DMS114 treated with DMSO at 0.1 percent for 48 hours (cell line): ENCODE results near the gene GABRP.

Experiments used
- DNase-seq: peaks from one replicate; lab custom pipeline; 2025; ENCODE audit not compliant: unreplicated experiment; lab: John Stamatoyannopoulos, UW

The GABRP gene, protein sequence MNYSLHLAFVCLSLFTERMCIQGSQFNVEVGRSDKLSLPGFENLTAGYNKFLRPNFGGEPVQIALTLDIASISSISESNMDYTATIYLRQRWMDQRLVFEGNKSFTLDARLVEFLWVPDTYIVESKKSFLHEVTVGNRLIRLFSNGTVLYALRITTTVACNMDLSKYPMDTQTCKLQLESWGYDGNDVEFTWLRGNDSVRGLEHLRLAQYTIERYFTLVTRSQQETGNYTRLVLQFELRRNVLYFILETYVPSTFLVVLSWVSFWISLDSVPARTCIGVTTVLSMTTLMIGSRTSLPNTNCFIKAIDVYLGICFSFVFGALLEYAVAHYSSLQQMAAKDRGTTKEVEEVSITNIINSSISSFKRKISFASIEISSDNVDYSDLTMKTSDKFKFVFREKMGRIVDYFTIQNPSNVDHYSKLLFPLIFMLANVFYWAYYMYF

DNA sequence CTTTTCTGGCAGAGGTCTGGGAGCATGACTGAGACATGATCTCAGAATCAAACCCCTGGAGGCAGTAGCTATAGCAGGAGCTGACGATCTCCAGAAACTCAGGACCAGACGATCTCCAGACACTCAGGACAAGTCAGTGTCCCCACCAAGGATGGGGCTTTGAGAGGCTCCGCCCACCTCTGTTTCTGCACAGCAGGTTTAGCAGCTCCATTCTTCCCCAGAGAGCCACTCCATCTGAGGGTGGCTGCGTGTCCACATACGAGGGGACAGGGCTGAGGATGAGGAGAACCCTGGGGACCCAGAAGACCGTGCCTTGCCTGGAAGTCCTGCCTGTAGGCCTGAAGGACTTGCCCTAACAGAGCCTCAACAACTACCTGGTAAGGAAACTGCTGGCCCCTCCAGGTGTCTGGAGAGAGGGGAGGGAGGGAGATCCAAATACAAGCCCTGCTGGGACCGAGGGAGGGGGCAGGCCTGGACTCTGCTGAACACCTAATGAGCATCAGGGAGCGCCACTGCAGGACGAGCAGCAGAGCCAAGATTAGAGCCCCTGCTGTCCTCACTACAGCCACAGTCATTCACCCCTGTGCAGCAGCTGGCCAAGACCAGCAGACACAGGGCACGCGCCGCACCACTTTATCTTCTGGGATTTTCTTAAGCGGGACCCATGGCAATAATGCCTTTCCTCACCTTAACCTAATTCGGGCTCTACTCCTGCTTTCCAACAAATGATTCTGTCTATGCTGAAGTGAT, at the start of gene GABRP:
TSS of gene GABRP (plus strand) at position 228 of the 750 bp plus-strand sequence. CDS start 4,891 bp downstream, outside the sequence.
- no peak for DNase-seq

DNA sequence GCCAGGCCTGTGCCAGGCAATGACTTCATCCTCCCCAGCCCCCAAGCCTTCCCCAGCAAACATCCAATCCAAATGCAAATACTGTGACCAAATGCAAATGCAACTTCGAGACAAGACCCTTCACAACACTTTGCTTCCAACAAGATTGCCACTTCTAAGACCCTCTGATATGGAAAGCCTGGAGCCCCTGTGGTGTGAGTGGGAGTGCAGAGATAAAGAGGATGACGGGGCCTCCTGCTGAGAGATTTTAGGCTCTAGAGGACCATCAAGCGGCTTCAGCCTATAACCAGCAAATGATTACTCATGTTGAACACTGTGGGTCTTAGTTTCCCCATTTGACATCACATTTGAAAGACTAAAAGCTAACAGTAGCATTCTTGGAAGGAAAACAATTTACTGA, 46.6 kb upstream of the GABRP start:
- no peak for DNase-seq

GRCh38 chr5:170737591-170737990, 45.9 kb upstream of the GABRP start:
- DNase-seq: no peak

- no peak for DNase-seq
Measured at GRCh38 chr5:170738840-170739239, 44.7 kb upstream of the GABRP start.

DNA sequence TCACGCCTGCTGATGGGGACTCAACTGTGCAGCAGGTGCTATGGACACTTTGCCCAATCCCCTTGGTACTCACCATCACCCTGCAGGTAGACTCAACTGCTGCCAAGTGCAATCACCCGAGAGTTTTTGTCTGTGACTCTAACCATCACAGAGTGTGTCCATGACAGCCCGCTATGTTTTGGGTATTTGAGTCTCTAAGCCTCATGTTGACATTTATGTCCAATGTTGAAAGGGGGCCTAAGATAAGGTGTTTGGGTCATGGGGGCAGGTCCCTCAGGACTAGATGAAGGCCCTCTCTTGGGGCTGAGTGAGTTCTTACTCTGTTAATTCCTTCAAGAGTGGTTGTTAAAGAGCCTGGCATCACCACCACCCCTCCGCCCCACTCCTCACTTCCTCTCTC, 44.1 kb upstream of the GABRP start:
- DNase-seq: no peak

GRCh38 chr5:170740551-170741205, 42.8 kb upstream of the GABRP start:
- DNase-seq: no peak

DNA sequence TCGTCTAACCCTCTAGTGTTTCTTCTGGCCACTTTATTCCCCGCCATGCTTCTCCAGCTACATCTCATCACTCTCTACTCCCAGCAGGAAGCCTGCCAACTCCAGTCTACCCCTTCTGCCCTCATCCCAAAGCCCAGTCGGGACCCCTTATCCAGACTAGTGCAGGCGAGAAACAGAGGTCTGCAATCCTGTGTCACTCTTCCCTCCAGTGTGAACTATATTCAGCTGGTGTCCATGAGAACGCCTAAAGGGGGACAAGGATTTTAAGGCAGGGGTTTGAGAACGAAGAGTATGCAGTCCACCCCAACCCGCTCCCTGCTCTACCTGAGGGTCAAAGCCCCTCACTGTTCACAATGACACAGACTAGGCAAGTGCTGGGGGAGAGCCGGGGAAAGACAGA, 41.7 kb upstream of the GABRP start:
- no peak for DNase-seq

- DNase-seq: no peak
Measured at GRCh38 chr5:170743876-170744212, 39.7 kb upstream of the GABRP start.

- DNase-seq: no peak
Measured at GRCh38 chr5:170745481-170746071, 37.9 kb upstream of the GABRP start.

DNA sequence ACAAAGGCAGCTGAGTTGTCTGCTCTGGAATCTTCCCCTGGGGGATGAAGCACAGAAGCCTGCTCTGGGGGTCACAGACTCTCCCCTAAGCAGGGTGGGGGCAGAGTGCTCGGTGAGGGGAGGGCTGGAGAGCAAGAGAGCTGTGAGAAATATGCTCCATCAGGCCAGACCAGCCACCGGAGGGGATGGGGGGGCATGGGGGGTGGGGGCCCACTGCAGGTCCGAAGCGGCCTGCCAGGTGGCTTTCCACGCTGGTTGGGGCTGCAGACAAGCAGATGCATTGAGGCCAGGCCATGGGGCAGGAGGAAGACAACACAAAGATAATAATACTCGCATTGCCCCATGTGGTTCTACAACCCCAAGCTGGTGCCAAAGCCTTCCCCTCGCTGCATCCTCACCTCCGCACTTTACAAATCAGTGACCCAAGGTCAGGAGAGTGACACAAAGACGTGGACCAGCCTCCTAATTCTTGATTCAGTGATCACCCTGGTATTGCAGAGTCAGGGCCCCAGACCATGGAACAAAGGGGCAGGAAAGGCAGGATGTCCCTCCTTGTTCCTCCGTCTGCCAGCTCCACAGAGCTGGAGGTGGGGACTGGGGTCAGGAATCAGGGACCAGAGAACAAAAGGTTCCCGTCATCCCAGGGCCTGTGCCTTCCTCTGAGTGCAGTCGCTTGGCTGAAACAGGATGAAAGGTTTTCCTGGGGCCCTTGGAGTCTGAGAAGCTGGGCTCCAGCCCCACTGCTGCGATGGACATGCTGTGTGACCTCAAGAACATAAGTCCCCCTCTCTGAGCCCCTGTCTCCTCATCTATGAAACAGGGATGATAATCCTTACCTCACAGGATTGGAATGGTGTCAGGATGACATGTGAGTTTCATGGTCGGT, 37.2 kb upstream of the GABRP start:
- no peak for DNase-seq

DNA sequence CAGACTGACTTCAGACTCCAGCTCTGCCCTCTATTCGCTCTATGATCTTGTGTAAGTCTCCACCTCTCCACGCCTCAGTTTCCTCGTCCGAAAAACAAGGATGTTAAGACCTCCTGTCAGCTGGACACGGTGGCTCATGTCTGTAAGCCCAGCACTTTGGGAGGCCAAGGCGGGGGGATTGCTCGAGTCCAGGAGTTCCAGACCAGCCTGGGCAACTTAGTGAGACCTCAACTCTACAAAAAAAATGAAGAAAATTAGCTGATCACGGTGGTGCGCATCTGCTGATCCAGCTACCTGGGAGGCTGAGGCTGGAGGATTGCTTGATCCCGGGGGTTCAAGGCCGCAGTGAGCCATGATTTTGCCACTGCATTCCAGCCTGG, 36.6 kb upstream of the GABRP start:
- no peak for DNase-seq

DNA sequence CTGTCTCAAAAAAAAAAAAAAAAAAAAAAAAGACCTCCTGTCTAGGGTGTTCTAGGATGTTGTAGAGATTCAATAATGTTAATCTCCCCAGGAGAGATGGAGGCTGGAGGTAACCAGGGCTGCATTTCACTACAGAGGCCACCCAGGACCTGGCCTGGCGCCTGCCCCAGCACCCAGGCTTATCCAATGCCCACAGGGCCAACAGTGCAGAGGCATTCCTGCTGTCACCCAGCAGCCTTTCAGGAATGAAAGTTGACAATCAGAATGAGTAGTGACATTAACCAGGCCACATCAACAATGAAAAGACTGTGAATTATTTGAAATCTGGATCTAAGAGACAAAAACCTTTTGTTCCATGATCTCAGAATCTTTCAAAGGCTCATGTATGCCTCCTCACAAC, 36.2 kb upstream of the GABRP start:
- no peak for DNase-seq

DNA sequence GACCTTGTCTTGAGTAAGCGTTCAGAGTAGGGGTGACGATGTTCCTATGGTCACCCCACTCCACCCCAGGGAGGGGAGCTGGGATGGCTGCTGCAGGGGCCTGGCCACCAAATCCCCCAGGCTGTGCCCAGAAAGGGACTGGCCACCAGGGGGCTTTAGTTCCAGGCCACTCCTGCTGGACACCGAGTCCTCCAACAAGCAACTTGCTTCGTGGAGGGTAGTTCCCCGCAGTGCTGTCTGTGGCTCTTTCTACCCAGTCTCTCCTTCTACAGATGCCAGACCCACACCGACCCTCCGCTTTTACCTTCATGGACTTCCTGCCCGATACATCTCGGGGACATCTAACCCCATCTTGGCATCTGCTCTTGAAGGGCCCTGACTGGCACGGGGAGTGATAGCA, 35.7 kb upstream of the GABRP start:
- peak; percentile 11 for DNase-seq

GRCh38 chr5:170748951-170749471, 34.5 kb upstream of the GABRP start:
- no peak for DNase-seq

GRCh38 chr5:170749911-170750431, 33.6 kb upstream of the GABRP start:
- no peak for DNase-seq

DNA sequence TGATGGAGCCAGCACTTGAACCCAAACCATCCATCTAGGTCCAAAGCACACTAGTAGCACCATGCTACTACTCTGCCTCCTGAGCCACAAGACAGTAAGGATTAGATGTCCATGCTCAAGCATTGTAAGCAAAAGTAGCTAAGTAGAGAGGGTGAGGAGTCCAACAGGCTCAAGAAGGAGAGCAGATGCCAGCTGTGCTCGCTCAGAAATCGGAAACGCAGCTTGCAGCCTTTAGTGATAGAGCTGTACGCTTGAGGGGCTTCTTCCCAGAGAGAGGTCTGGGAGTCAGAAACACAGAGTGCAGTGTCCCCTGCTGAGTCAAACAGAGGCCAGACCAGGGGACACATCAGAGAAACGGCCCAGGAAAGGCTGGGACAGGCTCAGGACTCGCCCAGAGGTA, 32.7 kb upstream of the GABRP start:
- no peak for DNase-seq

DNA sequence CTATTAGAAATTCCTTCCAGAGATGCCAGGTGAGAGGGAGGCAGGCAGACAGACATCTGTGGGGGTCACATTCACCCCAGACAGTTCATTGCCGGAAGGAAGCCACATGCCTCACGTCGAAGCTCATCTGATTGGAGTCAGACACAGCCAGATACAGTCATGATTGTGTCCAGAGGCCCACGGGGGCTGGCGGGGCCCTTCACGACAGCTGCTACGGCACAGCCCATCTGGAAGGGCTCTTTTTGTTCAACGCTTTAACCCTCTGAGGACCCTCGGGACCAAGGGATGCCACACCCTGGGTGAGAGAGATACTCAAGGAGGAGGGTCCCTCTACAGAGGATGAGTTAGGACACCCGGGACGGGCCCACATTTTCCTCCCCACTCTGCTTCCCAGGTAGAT, 31.9 kb upstream of the GABRP start:
- no peak for DNase-seq

DNA sequence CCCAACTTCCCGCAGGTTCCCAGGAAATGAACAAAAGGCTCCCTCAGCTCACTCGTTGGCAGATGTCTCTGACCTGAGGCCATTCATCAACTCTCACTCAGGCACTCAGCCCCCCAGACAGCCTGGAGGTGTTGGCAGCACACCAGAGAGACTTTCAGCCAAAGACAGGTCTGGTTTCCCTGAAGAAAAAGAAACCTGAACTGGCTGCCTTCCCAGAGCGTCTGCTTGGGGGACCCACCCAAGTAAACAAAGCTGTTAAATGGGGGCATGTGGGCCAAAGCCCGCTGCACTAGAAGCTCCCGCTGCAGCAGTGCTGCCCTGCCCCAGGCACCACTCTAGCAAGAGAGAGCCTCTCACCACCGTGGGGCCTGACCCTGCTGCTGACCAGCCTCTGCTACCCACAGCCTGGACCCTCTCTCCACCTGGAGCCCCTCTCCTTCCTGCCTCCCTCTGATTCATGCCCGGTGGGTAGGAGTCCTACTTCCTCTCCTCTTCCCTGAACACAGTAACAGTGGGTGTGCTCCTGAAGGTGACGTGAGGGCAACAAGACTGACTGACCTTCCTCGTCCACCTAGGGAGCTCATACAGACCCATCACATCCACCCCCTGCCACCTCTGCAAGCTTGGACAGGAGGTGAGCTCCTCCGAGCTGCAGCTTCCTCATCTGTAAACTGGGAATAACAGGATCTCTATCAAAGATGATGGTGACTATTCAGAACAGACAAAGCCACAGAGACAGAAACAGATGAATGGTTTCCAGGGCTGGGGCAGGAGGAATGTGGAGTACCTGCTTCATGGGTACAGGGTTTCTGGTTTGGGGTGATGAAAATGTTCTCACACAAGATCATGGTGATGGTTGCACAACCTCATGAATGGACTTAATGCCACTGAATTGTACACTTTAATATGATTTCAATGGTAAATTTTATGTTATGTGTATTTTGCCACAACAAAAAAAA, 31.0 kb upstream of the GABRP start:
- no peak for DNase-seq

DNA sequence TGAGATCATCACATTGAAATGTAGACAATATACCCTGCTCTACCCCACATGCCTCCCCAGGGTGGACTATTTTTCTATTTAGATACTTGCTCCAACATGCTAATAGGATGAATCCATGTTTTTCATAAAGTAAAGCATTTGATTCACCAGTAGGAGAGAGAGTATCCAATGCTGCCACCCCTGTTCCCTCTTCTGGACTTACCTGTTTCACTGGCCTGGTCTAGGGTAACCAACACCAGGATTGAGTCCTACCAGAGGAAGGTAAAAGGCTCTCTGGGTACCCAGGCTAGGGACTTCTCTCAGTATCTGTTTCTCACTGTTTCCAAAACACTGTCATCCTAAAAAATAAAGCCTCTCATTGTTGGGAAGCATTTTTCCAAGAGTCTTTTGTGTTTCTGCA, 30.2 kb upstream of the GABRP start:
- DNase-seq: no peak
